ENCODE data around the gene RAD51B.

- no peak for TF ChIP-seq POLR2A (IDR thresholded peaks at IDR 0.05)
- no peak for TF ChIP-seq CTCF (IDR thresholded peaks at IDR 0.05)
These were observed 712.9 kb downstream of the RAD51B start for GRCh38 chr14:68532496-68532895.

All from tibial nerve (tissue), 3 donors.